NK-92 (cell line): ENCODE results near the gene EQTN.
"Not testable (repeated sequence)": the region's sequence is repeated elsewhere in the genome, so short reads cannot be mapped to it uniquely, and the experiment has no call there.

ENCODE experiments used
- DNase-seq: peaks from one replicate; lab custom pipeline; 2025; ENCODE audit not compliant: unreplicated experiment; lab: John Stamatoyannopoulos, UW

EQTN gene

GRCh38 chr9:27293996-27294395 lies 3.0 kb downstream of the EQTN start:
- no peak for DNase-seq

DNA sequence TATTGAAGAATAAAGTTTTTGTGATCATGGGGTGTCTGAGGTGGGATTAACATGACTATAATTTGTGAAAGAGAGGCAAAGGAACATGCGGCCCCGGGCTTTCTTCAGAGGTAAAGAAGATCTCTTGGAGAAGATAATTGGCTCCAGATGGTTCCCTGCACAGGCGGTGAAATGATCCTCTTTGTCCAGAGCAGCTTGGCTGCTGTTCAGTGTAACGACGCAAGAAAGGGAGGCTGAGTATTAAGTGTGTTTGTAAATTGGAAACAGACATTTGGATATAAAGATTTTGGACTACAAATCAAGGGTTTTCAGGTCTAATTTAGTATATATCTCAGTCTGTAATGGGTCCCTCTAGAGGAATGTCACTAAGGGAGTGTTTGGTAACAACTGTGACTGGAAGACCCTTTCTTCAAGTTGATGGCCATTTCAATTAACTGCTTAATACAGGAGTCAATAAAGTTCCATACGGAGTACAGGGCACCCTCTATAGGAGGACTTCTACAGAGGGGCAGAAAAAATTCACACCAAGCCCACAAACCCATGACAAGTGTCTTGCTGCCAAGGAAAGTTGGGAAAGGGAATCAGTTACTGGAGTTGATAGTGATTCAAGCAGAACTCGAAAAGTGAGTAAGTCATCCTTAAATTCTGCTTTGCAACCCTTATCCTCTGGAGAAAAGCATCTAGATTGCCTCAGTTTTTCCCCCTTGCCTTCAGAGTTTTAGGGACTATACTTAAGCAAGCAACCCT lies 4.1 kb downstream of the EQTN start:
- no peak for DNase-seq

DNA sequence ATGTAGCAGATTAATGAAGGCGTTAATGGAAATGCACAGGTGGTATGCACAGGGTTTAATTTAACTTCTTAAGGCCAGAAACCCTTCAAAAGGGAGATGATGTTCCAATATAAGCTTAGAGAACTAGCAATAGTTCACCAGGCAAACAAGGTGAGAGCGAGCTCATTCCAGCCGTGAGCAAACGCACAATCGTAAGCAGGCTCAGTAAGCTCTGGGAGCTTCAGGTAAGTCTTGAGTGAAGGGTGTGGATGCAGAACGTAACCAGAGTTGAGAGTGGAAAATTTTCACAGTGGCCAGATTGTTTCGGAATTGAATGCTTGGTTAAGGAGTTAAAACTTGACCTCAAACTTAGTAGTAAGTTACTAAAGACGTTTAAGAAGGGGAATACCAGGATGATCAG lies 5.7 kb downstream of the EQTN start:
- DNase-seq = no peak

- DNase-seq = no peak
These were observed 14.7 kb downstream of the EQTN start for GRCh38 chr9:27282269-27282668.

GRCh38 chr9:27280860-27281259 lies 16.1 kb downstream of the EQTN start:
- no peak for DNase-seq

DNA sequence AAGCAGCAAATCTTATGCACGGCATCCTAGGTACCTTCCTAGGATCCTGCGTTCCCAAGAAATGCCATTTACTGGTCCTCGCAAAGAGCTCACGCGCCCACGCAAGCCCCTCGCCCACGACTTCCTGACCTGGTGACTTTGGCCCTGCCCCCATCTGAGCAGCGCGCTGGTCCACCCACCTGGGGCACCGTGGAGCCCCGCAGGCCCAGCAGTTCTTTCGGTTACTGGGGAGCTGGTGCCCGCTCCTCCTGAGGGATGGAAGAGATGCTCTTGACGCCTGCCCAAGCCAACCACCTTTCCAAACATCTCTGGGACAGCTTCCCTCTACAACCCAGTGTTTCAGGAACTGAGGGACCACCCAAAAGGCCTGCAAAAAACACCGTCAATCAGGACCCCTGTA lies 16.7 kb downstream of the EQTN start:
- DNase-seq = no peak

- no peak for DNase-seq
These were observed 17.3 kb downstream of the EQTN start for GRCh38 chr9:27279611-27280010.

DNA sequence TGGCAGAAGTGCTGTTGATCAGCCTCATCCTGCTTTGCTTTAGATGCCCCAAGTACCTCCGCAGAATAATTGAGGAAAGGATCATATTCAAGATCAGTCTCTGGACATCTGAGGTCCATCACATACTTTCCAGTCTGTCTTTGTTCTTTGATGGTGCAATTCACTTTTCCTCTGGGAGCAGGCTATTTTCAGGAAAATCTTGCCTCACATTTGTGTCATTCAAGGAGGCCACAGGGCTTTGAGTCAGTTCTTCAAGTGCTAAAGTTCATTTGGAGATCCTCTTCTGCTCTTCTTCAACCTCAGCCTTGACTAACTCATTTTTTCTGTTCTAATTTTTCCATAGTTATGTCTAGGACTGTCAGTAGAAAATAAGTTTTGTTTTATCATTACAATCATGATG lies 18.6 kb downstream of the EQTN start:
- no peak for DNase-seq

GRCh38 chr9:27276193-27277030 lies 20.5 kb downstream of the EQTN start:
- no peak for DNase-seq

DNA sequence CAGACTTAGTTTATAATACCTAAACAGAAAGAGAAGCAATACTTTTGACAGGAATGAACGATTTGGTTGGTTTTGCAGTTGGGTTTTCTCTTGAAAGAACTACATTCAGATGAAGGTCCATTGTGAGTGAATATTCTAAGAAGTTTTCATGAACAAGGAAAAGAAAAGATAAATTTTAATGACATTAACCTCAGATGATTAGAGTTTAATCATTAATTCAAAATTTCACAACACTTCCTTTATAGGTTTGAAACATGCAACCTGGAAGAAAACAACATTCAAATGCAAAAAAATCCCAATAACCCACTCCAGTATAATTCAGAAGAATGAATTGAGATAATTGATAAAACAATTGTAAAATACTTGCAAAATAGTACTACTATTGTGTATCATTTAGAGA lies 23.8 kb downstream of the EQTN start:
- DNase-seq = no peak

GRCh38 chr9:27272103-27272502 lies 24.8 kb downstream of the EQTN start:
- DNase-seq = no peak

GRCh38 chr9:27261517-27262211 lies 35.3 kb downstream of the EQTN start:
- DNase-seq = no peak

DNA sequence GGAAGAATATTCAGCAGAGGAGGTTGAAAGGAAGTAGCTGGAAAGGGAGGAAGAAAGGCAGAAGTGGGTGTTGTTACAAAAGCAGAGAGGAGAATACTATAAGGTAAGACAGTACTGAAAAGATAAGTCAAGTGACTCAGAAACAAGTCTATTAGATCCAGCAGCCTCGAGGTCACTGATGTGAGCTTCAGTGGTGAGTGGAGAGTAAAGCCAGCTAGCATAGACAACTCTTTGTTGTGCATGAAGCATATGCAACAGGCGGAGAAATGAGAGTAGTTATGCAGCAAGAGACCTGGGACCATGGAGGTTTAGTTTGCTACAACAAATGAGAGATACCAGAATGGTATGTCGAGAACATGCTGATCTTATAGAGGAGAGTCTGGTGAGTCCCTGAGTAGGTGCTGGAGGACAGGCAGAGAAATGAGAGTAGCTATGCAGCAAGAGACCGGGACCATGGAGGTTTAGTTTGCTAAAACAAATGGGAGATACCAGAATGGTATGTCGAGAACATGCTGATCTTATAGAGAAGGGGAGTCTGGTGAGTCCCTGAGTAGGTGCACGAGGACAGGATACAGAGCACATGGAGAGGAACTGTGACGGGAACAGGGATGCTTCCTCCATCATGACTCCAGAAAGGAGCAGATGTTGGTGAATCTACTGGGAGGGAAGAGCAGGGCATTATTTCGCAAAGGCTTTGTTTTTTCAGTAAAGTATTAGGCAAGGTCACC lies 36.0 kb downstream of the EQTN start:
- no peak for DNase-seq

- DNase-seq = no peak
These were observed 38.3 kb downstream of the EQTN start for GRCh38 chr9:27258662-27259061.

- no peak for DNase-seq
These were observed 48.2 kb downstream of the EQTN start for GRCh38 chr9:27248702-27249101.

DNA sequence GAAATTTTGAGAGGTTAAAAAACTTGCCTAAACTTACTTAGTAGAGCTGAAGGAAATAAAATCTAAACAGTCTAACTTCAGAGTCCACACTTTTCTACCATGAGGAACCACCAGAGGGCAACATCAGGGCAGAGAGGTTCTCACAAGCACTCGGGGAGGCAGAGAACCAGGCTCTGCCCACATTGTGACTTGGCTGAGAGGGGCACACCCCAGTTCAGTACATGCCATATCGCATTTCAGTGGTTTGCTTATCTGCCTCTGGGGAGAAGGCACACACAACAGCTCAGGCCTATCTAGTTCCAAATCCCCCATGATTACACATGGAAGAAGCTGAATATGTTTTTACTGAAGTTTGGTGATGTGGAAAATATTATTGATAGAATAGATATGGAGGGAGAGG lies 49.2 kb downstream of the EQTN start:
- DNase-seq = no peak

- DNase-seq = not testable (repeated sequence)
These were observed 57.3 kb downstream of the EQTN start for GRCh38 chr9:27239648-27240047.
